Osteocyte (in vitro differentiated cells): ENCODE results near the gene MRPS16. TPM values are rescaled to one million over a fixed set of nuclear protein-coding genes. Genes with fewer than 3 reads are reported as not detected.

Source experiments
- DNase-seq: peaks from one replicate; pipeline ENCODE4 v3.0.0; 2021; ENCODE audit warnings: mixed read lengths; ENCODE audit not compliant: unreplicated experiment; ENCODE audit errors: extremely low spot score
- H3K27ac Mint-ChIP-seq: one replicate; pipeline ENCODE4 v1.8.0; 2021; ENCODE audit warnings: mild to moderate bottlenecking, mixed read lengths; ENCODE audit not compliant: unreplicated experiment
- H3K27me3 Mint-ChIP-seq: one replicate; pipeline ENCODE4 v1.8.0; 2021; ENCODE audit warnings: mixed read lengths; ENCODE audit not compliant: unreplicated experiment
- H3K36me3 Mint-ChIP-seq: one replicate; pipeline ENCODE4 v1.8.0; 2021; ENCODE audit warnings: mixed read lengths; ENCODE audit not compliant: unreplicated experiment
- H3K4me1 Mint-ChIP-seq: one replicate; pipeline ENCODE4 v1.8.0; 2021; ENCODE audit warnings: mixed read lengths; ENCODE audit not compliant: unreplicated experiment
- H3K4me3 Mint-ChIP-seq: one replicate; pipeline ENCODE4 v1.8.0; 2021; ENCODE audit warnings: mild to moderate bottlenecking, moderate library complexity, mixed read lengths; ENCODE audit not compliant: unreplicated experiment
- H3K9me3 Mint-ChIP-seq: one replicate; pipeline ENCODE4 v1.8.0; 2021; ENCODE audit warnings: mixed read lengths; ENCODE audit not compliant: unreplicated experiment
- CTCF ChIP-seq: fragments of 200-600 bp; sonication (generic); IDR thresholded peaks from 2 replicates; pipeline ENCODE4 v1.5.0; 2021; ENCODE audit warnings: antibody characterized with exemption, mild to moderate bottlenecking, moderate library complexity
- total RNA-seq: library from RNA; stranded (reverse); gene quantifications from 2 replicates; pipeline ENCODE4 v1.2.1, GENCODE V29; 2021

MRPS16 gene
- total RNA-seq, 1 donor from 2014 or later = 78.6 TPM

DNA sequence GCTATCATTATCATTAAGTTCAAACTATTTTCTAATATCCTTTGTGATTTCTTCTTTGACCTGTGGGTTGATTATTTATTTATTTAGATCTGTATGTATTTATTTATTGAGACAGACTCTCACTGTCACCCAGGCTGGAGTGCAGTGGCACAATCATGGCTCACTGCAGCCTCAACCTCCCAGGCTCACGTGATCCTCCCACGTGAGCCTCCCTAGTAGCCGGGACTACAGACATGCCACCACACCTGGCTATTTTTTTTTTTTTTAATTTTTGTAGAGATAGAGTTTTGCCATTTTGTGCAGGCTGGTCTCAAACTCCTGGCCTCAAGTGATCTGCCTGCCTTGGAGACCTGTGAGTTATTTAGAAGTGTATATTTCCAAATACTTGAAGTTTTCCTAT, 28.7 kb upstream of the MRPS16 start:
- peaks cover 6% of the 10 kb centered on the region for H3K27me3 Mint-ChIP-seq
- H3K27ac Mint-ChIP-seq = no peak overlapping the region
- H3K4me3 Mint-ChIP-seq = no peak overlapping the region
- peaks cover 7% of the 10 kb centered on the region for H3K4me1 Mint-ChIP-seq
- TF ChIP-seq CTCF = no peak
- no peaks in the 10 kb centered on the region for H3K9me3 Mint-ChIP-seq
- no peak for DNase-seq
- no peaks in the 10 kb centered on the region for H3K36me3 Mint-ChIP-seq

DNA sequence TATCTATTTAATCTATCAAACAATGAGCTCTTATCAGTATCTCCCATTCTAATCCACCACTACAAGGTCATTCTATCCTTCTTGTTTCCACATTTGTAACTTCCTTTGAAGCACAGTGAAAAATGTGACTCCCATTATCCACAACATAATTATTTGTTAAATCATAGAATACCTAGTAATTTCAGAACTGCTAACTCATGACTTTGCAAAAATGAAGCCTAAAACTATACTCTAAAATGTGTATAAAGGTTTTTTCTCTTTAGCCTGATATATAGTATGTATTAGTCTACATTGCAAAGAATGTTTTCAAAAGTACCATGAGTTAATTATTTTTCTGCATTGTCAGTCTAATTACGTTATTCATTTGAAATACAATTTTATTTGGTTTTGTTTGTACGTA, 12.0 kb upstream of the MRPS16 start:
- Mint-ChIP-seq H3K27ac (no peak overlapping the region), H3K36me3 (no peaks in the 10 kb centered on the region), H3K27me3 (peaks cover 39% of the 10 kb centered on the region), H3K9me3 (no peaks in the 10 kb centered on the region), H3K4me1 (peaks cover 10% of the 10 kb centered on the region), H3K4me3 (no peak overlapping the region)
- DNase-seq = no peak
- no peak for TF ChIP-seq CTCF

DNA sequence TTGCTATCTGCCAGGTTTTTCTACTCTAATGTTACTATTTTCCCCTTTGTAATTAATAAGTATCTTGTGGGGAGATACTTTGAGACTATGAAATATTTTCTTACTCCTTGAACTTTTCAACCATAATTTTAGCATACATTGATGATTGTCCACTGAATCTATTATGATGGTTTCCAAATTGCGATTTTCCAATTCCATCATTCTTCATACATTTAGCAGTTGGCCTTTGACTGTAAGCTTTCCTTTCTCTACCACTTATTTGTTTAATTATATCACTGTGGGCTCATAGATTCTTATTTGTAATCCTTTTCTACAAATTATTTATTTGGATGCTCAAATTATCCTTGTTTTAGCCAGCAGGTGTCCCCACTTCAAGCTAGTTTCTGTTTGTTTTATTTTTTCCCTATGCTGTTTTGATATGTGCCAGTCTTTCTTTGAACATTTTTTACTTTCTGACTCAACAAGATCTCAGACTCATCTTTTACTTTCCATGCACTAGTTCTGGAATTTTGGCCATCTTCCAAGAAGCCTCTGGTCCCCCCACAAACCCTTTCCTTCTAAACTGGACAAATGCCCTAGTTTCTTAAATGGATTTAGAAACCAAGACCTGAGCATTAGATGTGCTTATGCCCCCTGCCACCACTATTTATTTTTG, 11.4 kb upstream of the MRPS16 start:
- DNase-seq = no peak
- Mint-ChIP-seq H3K9me3 (peaks cover 4% of the 10 kb centered on the region), H3K36me3 (no peaks in the 10 kb centered on the region), H3K4me1 (peaks cover 10% of the 10 kb centered on the region), H3K4me3 (no peak overlapping the region), H3K27me3 (peaks cover 33% of the 10 kb centered on the region), H3K27ac (no peak overlapping the region)
- peak; percentile 62 for TF ChIP-seq CTCF

DNA sequence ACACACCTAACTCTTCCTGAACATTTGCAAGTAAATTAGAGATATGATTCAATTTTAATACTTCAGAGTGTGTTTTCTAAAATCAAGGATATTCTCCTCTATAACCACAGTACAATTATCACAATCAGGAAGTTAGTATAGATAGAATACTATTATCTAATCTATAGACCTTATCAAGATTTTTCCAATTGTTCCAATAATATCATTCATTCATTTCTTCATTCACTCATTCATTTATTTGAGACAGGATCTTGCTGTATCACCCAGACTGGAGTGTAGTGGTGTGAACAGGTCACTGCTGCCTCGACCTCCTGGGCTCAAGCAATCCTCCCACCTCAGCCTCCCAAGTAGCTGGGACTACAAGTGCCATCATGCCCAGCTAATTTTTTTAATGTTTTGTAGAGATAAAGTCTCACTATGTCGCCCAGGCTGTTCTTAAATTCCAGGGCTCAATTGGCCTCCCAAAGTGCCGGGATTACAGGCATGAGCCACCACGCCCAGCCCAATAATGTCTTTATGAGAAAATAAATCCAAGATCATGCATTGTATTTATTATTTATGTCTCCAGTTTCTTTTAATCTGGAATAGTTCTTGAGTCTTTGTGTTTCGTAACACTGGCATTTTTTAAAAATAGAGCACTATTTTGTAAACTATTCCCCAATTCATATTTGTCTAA, 10.6 kb upstream of the MRPS16 start:
- Mint-ChIP-seq H3K4me3 (no peak overlapping the region), H3K36me3 (no peaks in the 10 kb centered on the region), H3K9me3 (peaks cover 10% of the 10 kb centered on the region), H3K27ac (no peak overlapping the region), H3K4me1 (peaks cover 10% of the 10 kb centered on the region), H3K27me3 (peaks cover 25% of the 10 kb centered on the region)
- no peak for DNase-seq
- TF ChIP-seq CTCF = no peak

- Mint-ChIP-seq H3K4me3 (no peak overlapping the region), H3K27ac (no peak overlapping the region), H3K36me3 (no peaks in the 10 kb centered on the region), H3K9me3 (peaks cover 10% of the 10 kb centered on the region), H3K27me3 (peaks cover 17% of the 10 kb centered on the region), H3K4me1 (peaks cover 10% of the 10 kb centered on the region)
- no peak for DNase-seq
- no peak for TF ChIP-seq CTCF
These were observed 9.8 kb upstream of the MRPS16 start for GRCh38 chr10:73262105-73262730.
